NCI-H1930 (cell line): ENCODE measurements around the gene RARA.
A peak's percentile ranks its signal among the peaks of the same experiment; 100 is the strongest.

Experiments
- DNase-seq, 2 experiments: peaks; one replicate each; lab custom pipeline; 2025; lab: John Stamatoyannopoulos, UW

Gene RARA

GRCh38 chr17:40316571-40317344 is 7.8 kb downstream of the RARA start:
- no peak for DNase-seq

DNA sequence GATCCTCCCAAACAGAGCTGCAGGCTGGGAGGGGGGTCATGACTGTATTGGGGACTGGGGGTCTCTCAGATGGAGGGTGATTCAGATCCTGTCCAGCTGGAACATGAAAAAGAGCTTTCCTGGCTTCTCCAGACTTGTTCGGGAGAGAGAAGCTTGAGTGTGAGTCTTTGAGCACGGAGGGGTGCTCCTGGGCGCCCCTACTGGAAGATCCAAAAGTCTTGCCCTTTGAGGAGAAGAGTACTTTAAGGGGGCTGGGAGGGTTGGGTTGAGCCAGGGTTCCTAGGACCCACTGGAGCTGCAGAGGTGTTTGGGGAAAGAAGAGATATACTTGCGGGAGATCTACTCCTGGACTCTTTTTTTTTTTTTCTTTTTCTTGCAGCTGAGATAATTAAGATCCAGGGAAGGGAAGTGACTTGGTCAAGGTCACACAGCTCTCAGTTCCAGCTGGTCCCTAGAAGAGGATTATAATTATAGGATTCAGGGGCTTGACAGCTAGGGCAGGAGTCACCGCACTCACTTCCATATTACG is 8.4 kb downstream of the RARA start:
- DNase-seq, result no peak

GRCh38 chr17:40317880-40318829 is 9.2 kb downstream of the RARA start:
- DNase-seq, result peak; percentile 85 to 88

DNA sequence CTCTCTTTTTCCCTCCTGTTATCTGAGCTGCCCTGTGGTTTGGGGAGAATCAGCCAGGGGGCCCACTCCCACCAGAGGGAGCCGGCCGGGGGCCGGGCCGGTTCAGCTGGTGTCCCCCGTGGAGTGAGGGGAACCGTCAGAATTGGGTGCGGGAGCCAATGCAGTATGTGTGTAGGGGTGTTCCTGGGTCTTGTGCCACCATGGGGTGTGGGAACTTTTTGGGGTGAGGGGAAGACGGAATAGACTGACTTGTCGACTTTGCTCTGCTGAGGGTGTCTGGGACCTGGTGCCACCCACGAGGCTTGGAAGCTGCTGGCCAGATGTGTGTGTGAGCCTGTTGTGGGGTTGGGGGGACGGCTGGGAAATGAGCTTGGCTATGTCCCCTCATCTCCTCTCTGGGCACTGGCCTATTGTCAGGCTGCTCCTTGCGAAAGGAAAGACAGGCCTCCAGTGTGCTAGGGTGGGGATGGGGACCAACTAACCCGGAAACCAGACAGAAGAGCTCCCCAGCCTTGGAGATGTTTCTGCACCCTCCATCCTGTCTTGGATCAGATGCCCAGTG is 9.9 kb downstream of the RARA start:
- no peak for DNase-seq

DNA sequence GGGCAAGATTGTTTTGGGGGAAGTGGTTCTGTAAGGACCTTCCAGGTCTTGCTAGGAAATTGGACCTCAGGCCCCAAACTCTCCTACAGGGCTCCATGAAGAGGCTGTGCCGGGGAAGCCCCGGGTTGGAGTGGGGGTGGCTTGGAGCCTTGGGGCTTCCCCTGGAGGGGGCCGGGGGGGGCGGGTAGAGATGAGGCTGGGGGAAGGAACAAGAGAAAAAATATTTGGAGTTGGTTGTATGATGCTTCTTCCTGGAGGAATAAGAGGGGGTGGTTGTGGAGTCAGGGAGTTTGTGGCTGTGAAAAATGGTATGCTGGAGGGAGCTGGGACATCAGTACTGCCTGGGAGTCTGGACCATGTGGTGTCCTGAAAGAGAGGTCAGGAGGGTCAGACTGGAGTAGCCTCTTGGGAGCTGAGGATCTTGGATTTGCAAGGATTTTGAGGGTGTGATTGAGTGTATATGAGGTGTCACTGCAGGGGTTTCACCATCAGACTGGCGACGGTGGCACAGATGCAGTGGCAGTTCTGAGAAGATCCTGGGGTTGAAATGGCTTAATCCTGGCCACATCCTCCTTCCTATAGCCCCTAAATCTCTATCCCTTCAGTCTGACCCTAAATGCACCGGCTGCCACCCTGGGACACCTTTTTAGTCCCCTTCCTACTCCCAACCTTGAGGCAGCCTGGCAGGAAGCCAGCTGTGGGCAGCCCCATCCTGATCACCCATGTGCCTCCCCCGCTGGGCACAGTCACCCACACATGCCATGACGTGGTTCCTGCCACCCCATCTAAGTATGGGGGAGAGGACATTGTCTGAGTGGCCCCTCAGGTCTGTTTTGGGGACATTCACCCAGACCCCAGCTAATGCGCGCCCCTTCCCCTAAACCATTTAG is 10.9 kb downstream of the RARA start:
- no peak for DNase-seq

- no peak for DNase-seq
Measured at GRCh38 chr17:40320756-40321523, 12.0 kb downstream of the RARA start.

GRCh38 chr17:40321524-40321929 is 12.5 kb downstream of the RARA start:
- no peak for DNase-seq

- DNase-seq, result no peak
Measured at GRCh38 chr17:40321961-40322357, 13.0 kb downstream of the RARA start.

GRCh38 chr17:40322358-40323315 is 13.7 kb downstream of the RARA start:
- DNase-seq, result no peak

DNA sequence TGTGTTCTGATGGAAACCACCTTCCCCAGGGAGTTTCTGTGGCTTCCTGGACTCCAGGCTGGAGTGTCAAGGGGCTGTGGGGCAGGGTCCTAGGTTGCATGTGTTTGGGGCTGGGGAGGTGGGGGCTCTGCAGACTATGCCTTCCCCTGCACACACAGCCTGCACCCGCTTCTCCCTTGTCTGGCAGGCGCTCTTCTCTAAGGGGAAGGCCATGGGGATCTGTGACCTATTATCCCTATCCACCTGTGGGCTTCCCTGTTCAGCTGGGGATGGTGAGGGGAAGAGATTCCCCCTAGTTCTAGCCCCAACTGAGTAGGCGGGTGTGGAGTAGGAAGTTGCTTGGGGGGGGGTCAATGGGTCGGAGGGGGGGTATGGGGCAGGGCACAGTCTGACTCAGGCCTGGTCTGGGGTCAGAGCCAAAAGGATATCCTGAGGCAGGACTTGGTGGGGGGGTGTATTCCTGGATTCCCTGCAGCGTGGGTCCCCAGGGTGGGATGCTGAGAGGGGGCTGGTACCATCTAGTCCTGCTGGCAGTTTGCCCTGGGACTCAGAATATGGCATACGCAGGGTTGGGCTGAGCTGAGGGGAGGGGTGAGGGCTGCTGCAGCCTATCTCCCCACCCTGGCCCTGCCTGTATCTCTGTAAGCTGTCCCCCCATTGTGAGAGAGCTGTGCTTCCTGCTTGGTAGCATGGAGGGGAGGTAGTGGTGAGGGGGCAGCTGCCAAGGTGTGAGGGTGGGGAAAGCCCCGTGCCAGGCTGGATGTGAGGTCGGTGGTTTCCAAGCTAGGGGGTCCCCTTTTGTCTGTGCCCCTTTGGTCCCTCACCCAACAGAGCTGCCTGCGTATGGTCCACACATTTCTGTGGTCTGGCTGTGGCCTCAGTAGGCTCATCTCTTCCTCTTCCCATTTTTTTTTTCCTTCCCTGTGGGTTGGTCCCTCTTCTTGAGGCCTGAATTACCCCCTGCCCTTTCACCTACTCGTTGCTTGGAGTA is 14.7 kb downstream of the RARA start:
- DNase-seq, result no peak

GRCh38 chr17:40325156-40326013 is 16.4 kb downstream of the RARA start:
- no peak for DNase-seq

DNA sequence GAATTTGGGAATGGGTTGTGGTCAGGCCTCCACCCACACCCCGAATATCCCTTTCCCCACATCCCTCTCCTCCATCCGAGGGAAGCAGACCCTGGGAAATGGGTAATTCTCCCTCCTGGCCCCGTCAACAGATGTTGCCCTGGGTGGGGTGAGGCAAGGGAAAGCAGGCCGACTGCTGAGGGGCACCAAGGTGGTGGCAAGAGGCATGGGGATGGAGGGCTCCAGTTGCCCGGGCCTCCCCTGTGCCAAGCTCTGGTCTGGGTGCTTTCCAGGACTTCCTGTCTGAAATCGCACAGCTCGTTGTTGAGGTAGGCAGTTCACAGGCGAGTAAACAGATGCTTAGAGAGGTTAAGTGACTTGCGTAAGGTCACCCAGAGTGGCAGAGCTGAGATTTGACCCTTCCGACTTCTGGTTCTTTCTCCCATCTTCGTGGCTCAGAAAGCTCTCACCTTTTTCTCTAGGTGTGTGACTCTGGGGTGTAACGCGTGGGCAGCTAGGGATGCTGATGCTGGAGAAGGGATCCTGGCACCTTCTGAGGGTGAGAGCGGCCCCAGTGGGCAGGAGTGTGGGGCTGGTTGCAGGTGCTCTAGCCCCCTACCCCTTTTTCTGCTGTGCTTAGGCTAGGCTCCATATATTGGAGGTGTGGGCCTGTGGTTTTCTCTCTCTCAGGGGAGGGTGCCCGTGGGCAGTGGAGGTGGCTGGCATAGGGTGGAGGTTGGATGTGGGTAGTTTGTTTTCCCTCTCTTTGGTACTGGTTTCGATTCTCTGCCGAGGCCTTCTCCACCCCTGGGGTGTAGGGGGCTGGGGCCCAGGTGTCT is 17.2 kb downstream of the RARA start:
- no peak for DNase-seq

- no peak for DNase-seq
Measured at GRCh38 chr17:40326832-40327199, 17.8 kb downstream of the RARA start.

- DNase-seq, result no peak
Measured at GRCh38 chr17:40327244-40327729, 18.3 kb downstream of the RARA start.

- DNase-seq, result no peak
Measured at GRCh38 chr17:40327735-40328385, 18.9 kb downstream of the RARA start.

DNA sequence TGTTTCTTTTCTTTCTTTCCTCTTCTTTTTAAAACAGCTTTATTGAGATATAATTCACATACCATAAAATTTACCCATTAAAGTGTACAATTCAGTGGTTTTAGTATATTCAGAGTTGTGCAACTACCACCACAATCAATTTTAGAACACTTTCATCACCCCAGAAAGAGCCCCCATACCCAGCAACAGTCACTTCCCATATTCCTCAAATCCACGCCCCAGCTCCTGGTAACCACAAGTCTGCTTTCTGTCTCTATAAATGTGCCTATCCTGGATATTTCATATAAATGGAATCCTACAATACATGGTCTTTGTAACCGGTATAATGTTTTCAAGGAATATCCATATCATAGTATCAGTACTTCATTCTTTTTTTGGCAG is 19.4 kb downstream of the RARA start:
- no peak for DNase-seq
